Ascending aorta (tissue), 2 donors: ENCODE results near the gene LAMC1. TPM values are rescaled to one million over a fixed set of nuclear protein-coding genes. Genes with fewer than 3 reads are reported as not detected.

ENCODE experiments used
- DNase-seq, 2 donors: peaks; one replicate each; pipeline ENCODE4 v3.0.0-alpha.2; 2019; ENCODE audit warnings: low spot score in 2 of 2
- H3K27ac ChIP-seq, 2 donors: fragments of 200-600 bp; sonication (generic); one replicate each; pipeline ENCODE4 v1.5.1; 2016 to 2017; ENCODE audit warnings: mild to moderate bottlenecking in 1 of 2
- H3K27me3 ChIP-seq: fragments of 200-600 bp; sonication (generic); one replicate; pipeline ENCODE4 v1.5.1; 2017
- H3K36me3 ChIP-seq, 2 donors: fragments of 200-600 bp; sonication (generic); one replicate each; pipeline ENCODE4 v1.5.1; 2016
- H3K4me1 ChIP-seq, 2 donors: fragments of 200-600 bp; sonication (generic); one replicate each; pipeline ENCODE4 v1.5.1; 2016 to 2017; ENCODE audit warnings: mild to moderate bottlenecking in 1 of 2
- H3K4me3 ChIP-seq, 2 donors: fragments of 200-600 bp; sonication (generic); one replicate each; pipeline ENCODE4 v1.5.1; 2016 to 2017; ENCODE audit warnings: mild to moderate bottlenecking in 1 of 2
- H3K9me3 ChIP-seq, 2 donors: fragments of 200-600 bp; sonication (generic); one replicate each; pipeline ENCODE4 v1.5.1; 2016
- intact Hi-C: fragments of 100-400 bp; cut with DNase I; formaldehyde crosslinking; loops from one replicate; pipeline ENCODE4 v1.15.1; 2023
- total RNA-seq: library from RNA; depleted of rRNA; stranded (reverse); fragments of >200 nt; gene quantifications from one replicate; pipeline ENCODE4 v1.1.0, GENCODE V29; 2016
- TF ChIP-seq, protein P1 (sequence below), 3 experiments: fragments of 200-600 bp in 2 of 3; fragments of 450-650 bp in 1 of 3; sonication (generic) in 2 of 3; IDR thresholded peaks; one replicate each; pipeline ENCODE4 v1.5.1; 2016 to 2019; ENCODE audit warnings: antibody characterized with exemption in 3 of 3, mild to moderate bottlenecking in 1 of 3, moderate library complexity in 1 of 3

Gene LAMC1
- total RNA-seq, 1 donor from 2014 or later, result 166 TPM

DNA sequence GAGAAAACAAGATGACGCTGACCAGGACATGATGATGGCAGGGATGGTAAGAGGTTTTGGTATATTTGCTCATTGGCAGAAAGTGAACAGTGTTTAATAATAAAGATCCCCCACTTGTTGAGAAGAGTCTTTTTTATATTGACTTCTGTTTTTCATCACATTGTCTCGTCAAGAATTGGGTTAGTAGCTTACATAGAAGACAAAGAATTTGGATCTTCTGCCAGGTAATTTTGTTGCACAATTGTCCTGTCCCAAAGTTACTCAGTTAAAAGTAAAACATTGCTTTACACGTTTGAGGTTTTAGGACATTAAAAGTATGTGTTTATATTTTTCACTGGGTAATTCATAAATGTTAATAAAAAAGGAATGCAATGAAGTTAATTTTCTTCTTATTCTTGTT is 114.6 kb downstream of the LAMC1 start:
- H3K27ac ChIP-seq, result no peak overlapping the region
- intact Hi-C loops, result no loop called here
- peaks cover 64 to 85% of the 10 kb centered on the region in 2 donors for H3K36me3 ChIP-seq
- no peaks in the 10 kb centered on the region for H3K27me3 ChIP-seq
- no peak for DNase-seq
- peaks cover 0 to 3% of the 10 kb centered on the region in 2 donors for H3K4me1 ChIP-seq
- no peak overlapping the region for H3K4me3 ChIP-seq
- no peaks in the 10 kb centered on the region for H3K9me3 ChIP-seq
- TF ChIP-seq, protein P1, sequence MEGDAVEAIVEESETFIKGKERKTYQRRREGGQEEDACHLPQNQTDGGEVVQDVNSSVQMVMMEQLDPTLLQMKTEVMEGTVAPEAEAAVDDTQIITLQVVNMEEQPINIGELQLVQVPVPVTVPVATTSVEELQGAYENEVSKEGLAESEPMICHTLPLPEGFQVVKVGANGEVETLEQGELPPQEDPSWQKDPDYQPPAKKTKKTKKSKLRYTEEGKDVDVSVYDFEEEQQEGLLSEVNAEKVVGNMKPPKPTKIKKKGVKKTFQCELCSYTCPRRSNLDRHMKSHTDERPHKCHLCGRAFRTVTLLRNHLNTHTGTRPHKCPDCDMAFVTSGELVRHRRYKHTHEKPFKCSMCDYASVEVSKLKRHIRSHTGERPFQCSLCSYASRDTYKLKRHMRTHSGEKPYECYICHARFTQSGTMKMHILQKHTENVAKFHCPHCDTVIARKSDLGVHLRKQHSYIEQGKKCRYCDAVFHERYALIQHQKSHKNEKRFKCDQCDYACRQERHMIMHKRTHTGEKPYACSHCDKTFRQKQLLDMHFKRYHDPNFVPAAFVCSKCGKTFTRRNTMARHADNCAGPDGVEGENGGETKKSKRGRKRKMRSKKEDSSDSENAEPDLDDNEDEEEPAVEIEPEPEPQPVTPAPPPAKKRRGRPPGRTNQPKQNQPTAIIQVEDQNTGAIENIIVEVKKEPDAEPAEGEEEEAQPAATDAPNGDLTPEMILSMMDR (IDR thresholded peaks at IDR 0.05), result no peak

DNA sequence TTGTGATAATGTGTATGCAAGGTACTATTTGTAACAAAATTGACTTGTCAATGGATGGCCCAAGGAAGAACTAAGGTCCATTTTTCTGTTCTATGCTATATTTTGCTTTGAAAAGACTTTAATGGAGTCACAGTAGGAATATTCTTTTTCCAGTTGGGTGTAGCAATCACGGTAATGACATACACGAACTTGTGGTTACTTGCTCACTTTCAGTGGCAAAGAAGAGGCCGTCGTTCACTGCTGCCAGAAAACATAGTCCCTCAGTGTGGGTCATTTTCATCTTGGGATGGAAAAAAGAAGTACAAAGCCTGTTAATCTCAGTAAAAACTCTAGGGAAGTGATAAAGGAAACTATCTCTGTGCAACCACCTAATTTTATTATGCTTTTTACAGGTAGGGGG is 115.1 kb downstream of the LAMC1 start:
- Histone ChIP-seq H3K4me1 (peaks cover 0 to 3% of the 10 kb centered on the region in 2 donors), H3K36me3 (peaks cover 61 to 85% of the 10 kb centered on the region in 2 donors)

DNA sequence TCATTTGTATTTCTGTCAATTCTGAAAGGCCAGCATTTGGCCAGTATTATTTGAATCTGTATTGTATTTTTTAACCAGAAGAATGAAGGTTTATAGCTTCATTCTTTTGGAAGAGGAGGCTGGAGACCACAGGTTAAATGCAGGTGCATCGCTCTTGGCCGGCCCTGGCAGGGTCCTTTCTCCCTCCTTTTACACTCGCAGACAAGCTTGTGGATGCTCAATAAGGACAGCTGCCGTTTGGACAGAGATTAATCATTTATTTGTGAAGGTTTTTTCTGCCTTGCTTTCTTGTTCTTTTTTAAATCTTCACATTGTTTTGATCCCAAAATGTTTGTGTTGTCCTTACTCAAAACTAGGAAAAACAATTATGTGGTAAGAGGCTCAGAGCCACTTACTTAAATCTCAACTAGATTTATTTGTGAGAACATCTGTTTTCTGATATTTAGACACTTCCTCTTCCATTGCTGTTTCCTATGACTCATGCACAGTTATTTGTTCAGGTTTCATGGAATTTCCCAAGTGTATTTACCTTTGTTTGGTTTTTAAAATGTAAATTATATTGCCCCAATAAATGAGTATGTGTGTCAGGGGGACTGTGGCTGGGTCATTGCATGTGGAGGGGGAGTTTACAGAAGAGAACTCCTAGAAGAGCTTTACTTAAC is 116.2 kb downstream of the LAMC1 start:
- intact Hi-C loops, result no loop called here
- no peaks in the 10 kb centered on the region for H3K27me3 ChIP-seq
- DNase-seq, result no peak
- peak overlapping the region; percentile 16 to 28 for H3K27ac ChIP-seq
- H3K9me3 ChIP-seq, result no peaks in the 10 kb centered on the region
- H3K4me3 ChIP-seq, result no peak overlapping the region
- H3K36me3 ChIP-seq, result peaks cover 50 to 80% of the 10 kb centered on the region in 2 donors
- H3K4me1 ChIP-seq, result peaks cover 0 to 3% of the 10 kb centered on the region in 2 donors
- TF ChIP-seq, protein P1 (IDR thresholded peaks at IDR 0.05), result no peak

More for the DNA sequence above, 115.1 kb downstream of the LAMC1 start:
- H3K27ac ChIP-seq, result peak overlapping the region in 1 of 2 donors; percentile 2
- TF ChIP-seq, protein P1 (IDR thresholded peaks at IDR 0.05), result no peak
- intact Hi-C loops, result no loop called here
- no peaks in the 10 kb centered on the region for H3K27me3 ChIP-seq
- no peaks in the 10 kb centered on the region for H3K9me3 ChIP-seq
- no peak for DNase-seq
- H3K4me3 ChIP-seq, result no peak overlapping the region

DNA sequence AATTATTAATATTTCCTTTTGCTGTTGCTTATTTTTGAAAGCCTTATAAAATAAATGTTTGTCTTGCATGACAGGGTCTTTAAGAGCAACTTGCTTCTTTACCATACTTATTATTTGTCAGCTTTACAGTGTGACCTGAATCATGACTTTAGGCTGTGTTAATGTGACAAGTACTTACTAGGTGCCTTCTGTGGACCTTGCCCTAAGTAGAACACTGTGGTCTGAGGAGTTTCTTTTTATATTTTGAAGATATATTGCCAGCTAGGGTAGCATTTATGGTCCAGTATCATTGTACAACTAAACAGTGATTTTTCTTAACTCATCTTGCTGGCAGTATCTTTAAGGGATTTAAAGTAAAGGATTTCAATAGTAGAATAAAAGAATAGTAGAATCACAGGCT is 117.4 kb downstream of the LAMC1 start:
- H3K4me1 ChIP-seq, result peaks cover 0 to 3% of the 10 kb centered on the region in 2 donors
- peak overlapping the region; percentile 29 to 45 for H3K27ac ChIP-seq
- peaks cover 38 to 68% of the 10 kb centered on the region in 2 donors for H3K36me3 ChIP-seq
- no peak for DNase-seq
- no peak overlapping the region for H3K4me3 ChIP-seq
- H3K27me3 ChIP-seq, result no peaks in the 10 kb centered on the region
- TF ChIP-seq, protein P1 (IDR thresholded peaks at IDR 0.05), result no peak
- intact Hi-C loops, result no loop called here
- H3K9me3 ChIP-seq, result no peaks in the 10 kb centered on the region

DNA sequence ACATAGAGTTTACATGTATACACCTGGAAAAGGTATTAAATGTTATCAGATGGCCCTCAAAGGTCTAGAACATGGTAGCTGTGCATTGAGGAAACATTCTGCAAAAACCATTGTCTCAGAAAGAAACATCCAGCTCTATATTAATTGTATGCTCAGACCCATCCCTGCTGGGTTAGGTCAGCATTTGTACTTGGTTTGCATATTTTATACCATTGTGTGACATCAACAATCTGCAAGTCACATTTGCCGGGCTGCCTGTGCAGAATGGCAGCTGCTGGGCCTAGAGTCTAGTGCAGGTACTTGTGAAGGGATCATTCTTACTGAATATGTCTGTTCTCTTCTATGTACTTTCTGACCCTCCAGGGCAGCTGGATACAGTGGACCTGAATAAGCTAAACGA is 119.0 kb downstream of the LAMC1 start:
- Histone ChIP-seq H3K4me3 (no peak overlapping the region), H3K36me3 (peaks cover 23 to 53% of the 10 kb centered on the region in 2 donors), H3K9me3 (no peaks in the 10 kb centered on the region), H3K27me3 (no peaks in the 10 kb centered on the region), H3K27ac (peak overlapping the region in 1 of 2 donors; percentile 5), H3K4me1 (peaks cover 0 to 3% of the 10 kb centered on the region in 2 donors)
- DNase-seq, result no peak
- TF ChIP-seq, protein P1 (IDR thresholded peaks at IDR 0.05), result no peak
- intact Hi-C loops, result no loop called here
